SK-N-MC (cell line): ENCODE data around the gene CYB5D1.

Source experiments
- EZH2 ChIP-seq: fragments of 200-600 bp; sonication (generic); IDR thresholded peaks from one replicate; pipeline ENCODE4 v1.6.1; 2017; ENCODE audit warnings: antibody characterized with exemption
- FOXP2 ChIP-seq: optimal IDR thresholded peaks from 2 replicates; pipeline ENCODE3; 2011; ENCODE audit warnings: mild to moderate bottlenecking, moderate library complexity; ENCODE audit not compliant: insufficient read depth; ENCODE audit errors: extremely low read length, control extremely low read depth
- POLR2AphosphoS5 ChIP-seq: IDR thresholded peaks from 2 replicates; pipeline ENCODE4 v1.6.1; 2012; ENCODE audit warnings: mild to moderate bottlenecking, low read depth, low read length, borderline replicate concordance

DNA sequence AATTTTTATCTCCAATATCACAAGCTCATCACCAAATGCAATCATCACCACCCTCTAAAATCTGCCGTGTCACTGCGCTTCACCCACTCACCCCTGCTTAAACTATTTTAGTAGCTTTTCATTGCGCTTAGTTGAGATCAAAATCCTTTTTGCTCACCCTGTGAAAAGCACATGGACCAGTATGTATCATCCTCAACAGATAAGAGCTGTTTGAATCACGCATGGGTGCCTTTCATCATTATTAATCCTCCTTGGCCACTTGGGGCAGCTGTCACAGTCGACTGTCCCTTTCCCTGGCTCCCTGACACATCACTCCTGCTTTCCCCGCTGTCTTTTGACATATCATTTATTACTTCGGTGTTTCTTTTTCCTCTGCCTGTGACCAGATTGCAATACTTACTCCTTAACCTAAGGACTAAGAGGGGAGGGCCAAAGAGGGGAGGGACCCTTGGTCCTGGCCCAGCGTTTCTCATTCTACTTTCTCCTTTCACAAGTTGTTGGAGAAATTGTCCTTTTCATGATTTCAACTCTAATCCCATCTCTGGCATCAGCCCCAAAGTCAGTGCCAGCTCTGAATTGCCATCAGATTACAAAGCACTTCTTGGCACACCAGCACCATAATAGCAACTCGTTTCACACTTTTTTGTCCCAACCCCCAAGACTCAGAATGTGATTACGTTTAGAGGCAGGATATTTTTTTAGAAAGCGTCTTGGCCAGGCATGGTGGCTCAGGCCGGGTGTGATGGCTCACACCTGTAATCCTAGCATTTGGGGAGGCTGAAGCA lies 32.4 kb upstream of the CYB5D1 start:
- TF ChIP-seq EZH2 (no peak), POLR2AphosphoS5 (no peak), FOXP2 (no peak)
